AG20443 (cell line): ENCODE data around the gene COX4I2.
A peak's percentile ranks its signal among the peaks of the same experiment; 100 is the strongest.
"Not testable (repeated sequence)": the region's sequence is repeated elsewhere in the genome, so short reads cannot be mapped to it uniquely, and the experiment has no call there.

Experiments
- DNase-seq: peaks from one replicate; pipeline ENCODE4 v3.0.0; 2012; ENCODE audit warnings: low spot score, mixed read lengths

The COX4I2 gene

DNA sequence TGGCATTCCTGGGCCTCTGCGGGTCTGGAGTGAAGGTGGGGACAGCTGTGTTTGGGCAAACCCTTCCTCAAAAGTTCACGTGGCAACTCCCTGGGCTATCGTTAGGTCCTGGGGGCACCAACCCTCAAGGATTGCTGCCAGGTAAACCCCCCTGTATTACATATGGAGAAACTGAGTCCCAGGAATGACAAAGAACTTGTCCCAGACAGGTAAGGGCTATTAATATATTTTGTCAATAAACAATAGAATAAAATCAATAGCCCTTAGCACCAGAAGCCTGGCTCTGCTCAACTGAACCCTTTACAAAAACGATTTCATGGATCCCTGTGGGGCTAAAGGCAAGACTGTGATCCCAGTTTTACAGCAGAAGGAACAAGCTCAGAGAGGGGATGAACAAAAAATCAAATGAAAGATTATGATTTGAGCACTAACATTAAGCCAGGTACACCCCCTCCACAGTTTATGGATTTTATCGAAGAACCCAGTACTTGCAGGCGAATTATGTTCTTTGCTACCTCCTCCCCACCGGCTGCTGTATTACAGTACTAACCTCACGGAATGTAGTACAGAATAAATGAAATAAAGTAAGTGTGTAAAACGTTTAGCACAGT, 30.0 kb upstream of the COX4I2 start:
- peak; percentile 18 for DNase-seq

DNA sequence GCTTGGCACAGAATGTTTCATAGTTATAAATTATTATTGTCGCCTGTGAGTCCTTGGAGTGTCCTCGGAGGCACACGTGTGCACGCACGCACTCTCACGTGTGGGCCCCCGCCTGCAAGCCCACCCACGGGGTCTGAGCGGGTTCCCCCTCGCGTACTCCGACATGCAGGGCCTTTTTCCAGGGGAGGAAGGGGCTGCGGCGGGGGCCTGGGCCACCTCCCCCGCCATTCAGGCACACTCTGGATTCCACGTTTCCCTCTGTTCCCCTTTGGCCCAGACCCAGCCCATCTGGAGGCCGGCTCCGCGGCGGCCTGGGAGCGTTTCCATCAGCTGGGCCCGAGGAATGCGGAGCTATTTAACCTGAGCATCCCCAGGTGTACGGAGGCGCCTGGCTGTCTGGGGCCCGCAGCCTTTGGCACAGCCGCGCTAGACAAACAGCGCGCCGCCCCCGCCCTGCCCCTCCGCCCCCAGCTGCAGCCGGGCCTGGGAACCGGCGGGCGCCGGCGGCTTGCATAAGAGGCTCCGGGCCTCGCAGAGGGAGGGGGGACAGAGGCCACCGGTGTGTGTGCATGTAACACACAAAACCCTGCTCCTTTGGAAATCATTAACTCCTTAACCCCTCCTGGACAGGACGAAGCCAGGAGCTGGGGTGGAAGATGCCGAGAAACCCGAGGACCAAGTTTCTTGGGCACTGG, 29.3 kb upstream of the COX4I2 start:
- DNase-seq = peak; percentile 73

- DNase-seq = not testable (repeated sequence)
These were observed 25.5 kb upstream of the COX4I2 start for GRCh38 chr20:31612271-31612640.

GRCh38 chr20:31615416-31615815, 22.3 kb upstream of the COX4I2 start:
- DNase-seq = no peak

DNA sequence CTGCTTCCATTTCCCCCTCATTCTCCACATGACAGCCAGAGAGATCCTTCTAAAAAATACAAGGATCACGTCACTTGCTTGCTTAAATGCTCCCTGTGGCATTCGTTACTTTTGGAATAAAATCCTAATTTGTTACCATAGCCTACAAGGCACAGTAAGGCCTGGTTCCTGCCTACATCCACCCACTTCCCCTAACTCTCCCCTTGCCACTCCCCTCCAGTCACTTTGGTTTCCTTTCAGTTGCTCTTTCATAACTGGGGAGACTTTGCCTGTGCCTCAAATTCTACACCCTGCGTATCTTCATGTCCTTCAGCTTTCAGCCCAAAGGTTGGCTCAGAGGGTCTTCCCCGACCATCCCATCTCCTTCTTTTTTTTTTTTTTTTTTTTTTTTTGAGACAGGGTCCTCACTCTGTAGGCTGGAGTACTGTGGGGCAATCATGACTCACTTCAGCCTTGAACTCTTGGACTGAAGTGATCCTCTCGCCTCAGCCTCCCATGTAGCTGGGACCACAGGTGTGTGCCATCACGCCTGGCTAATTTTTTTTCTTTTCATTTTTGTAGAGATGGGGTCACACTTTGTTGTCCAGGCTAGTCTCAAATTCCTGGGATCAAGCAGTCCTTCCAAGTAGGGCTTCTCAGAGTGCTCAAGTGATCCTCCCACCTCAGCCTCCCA, 20.1 kb upstream of the COX4I2 start:
- no peak for DNase-seq

DNA sequence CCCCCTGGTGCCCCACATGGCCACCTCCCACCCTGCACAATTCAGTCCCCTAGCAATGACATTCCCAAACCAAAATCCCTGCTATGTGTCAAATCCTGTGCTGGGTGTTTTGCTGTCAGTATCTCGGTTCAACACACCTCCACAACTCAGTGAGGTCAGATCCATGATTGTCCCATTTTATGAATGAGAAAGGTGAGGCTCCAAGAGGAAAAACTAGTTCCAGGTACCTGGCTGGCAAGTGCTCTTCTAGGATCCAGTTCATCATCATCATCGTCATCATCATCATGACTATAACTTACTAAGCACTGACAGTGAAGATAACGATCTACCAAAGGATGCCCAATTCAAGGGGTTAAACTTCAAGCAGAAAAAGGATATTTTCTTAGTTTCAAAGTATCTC, 17.5 kb upstream of the COX4I2 start:
- DNase-seq = no peak

DNA sequence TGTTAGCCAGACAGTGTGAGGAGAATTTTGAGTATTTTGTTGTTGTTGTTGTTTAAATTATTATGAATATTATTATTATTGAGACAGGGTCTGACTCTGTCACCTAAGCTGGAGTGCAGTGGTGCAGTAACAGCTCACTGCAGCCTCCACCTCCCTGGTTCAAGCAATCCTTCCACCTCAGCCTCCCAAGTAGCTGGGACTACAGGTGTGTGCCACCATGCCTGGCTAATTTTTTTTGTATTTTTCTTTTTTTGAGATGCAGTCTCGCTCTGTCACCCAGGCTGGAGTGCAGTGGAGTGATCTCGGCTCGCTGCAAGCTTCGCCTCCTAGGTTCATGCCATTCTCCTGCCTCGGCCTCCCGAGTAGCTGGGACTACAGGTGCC, 14.6 kb upstream of the COX4I2 start:
- DNase-seq = not testable (repeated sequence)

DNA sequence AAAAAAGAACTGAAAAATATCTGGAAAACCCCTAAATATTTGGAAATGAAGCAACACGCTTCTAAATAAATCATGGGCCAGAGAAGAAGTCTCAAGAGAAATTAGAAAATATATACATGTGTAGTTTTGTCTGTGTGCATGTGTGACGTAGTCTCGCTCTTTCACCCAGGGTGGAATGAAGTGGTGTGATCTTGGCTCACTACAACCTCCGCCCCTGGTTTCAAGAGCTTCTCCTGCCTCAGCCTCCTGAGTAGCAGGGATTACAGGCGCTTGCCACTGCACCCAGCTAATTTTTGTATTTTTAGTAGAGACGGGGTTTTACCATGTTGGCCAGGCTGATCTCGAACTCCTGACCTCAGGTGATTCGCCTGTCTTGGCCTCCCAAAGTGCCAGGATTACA, 11.2 kb upstream of the COX4I2 start:
- not testable (repeated sequence) for DNase-seq

- DNase-seq = not testable (repeated sequence)
These were observed 9.7 kb upstream of the COX4I2 start for GRCh38 chr20:31628057-31628456.

DNA sequence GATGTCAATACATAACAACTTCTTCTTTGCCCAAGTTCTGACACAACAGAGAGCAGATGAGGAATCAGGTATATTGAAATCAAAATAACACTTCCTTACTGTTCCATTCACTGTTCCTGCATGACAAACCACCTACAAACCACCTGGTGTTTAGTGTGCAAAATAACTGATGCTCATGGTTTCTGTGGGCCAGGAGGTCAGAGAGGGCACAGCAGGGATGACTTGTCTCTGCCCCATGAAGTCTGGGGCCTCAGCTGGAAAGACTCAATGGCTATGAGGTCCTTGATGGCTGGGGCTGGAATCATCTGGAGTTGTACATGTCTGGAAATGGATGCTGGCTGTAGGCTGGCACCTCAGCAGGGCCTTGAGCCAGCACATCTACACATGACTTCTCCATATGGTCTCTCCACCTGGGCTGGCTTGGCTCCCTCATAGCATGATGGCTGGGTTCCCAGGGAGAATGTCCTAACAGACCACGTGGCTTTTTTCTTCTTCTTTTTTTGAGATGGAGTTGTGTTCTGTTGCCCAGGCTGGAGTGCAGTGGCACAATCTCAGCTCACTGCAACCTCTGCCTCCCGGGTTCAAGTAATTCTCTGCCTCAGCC, 7.4 kb upstream of the COX4I2 start:
- DNase-seq = no peak

- DNase-seq = no peak
These were observed 5.0 kb upstream of the COX4I2 start for GRCh38 chr20:31632548-31633338.

DNA sequence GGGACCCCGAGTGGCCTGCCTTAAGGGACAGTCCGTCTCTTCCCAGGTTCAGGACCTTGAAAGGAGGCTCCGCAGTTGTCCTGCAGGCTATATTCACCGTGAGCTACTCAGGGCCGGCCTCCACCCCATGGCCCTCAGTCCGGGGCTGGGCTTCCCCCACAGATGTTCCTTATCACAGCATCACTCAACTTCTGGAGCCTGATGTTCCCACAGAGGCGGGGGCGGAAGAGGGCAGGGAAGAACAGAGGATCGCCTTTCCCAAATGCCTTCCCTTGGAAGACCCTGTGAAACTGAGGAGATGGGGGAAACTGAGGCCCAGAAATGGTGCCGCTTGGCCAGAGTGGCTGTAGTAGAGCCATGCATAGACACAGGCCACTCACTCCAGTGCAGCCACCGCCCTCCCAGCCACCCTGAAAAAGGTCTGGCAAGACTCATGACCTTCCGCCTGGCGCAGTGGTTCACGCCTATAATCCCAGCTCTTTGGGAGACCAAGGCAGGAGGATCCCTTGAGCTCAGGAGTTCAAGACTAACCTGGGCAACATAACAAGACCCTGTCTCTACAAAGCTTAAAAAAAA, 4.3 kb upstream of the COX4I2 start:
- no peak for DNase-seq

DNA sequence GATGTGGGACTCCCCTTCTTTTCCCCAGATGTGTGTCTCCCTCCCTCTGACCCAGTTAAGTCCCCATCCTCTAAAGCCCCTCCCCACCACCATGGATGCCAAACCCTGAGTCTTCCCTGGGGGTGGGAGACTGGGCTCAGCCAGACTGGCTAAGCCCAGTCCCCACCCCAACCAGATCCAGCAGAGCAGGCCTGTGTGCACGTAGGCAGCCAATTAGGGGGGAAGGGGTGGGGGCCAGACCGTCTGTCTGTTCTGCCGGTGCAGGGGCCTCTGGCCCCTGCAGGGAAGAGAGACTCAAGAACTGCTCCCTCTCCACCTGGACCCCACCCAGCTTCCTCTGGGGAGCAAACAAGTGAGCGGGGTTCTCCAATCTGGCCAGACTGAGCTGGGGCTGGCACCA, 605 bp downstream of the COX4I2 start:
- no peak for DNase-seq

- no peak for DNase-seq
These were observed 1.1 kb downstream of the COX4I2 start for GRCh38 chr20:31638816-31639215.

GRCh38 chr20:31640259-31640658, 2.5 kb downstream of the COX4I2 start:
- no peak for DNase-seq

- DNase-seq = no peak
These were observed 3.7 kb downstream of the COX4I2 start for GRCh38 chr20:31641391-31641790.

GRCh38 chr20:31642837-31643236, 5.1 kb downstream of the COX4I2 start:
- DNase-seq = no peak

GRCh38 chr20:31643522-31643921, 5.8 kb downstream of the COX4I2 start:
- no peak for DNase-seq

GRCh38 chr20:31644701-31645100, 7.0 kb downstream of the COX4I2 start:
- DNase-seq = peak; percentile 12

GRCh38 chr20:31648104-31648503, 10.4 kb downstream of the COX4I2 start:
- DNase-seq = not testable (repeated sequence)

DNA sequence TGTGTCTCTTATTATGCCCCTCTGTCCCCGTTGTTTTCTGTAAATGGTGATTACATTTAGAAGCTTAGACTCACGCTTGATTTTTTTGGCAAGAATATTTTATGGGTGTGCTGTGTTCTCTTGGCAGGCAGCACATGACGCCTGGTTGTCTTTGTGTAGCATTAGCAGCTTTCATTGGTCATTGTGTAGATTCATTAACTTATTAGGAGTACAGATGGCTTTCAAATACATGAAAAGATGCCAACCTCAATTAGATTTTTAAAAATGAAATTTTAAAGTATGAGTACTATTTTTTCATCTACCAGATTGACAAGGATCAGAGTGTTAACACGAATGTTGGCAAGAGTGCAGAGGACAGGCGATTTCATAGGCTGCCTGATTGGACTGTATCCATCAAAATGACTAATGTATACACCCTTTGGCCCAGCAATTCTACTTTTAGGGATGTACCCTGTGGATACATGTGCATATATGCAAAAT, 15.2 kb downstream of the COX4I2 start:
- peak; percentile 51 for DNase-seq

DNA sequence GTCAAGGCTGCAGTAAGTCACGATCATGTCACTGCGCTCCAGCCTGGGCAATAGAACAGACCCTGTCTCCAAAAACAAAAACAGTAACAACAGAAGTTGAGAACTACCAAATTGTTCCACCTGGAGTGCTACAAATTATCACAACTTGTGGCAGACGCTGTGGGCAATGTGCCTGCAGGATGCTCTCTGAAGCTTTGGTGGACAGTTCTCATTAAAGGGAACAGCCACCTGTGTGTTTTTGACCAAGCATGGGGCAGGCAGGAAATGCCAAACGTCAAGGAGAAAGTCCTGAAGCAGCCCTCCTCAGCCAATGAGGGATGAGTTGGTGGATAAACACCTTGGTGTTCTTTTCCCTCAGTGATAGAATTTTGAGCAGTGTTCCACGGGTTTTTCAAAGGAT, 15.8 kb downstream of the COX4I2 start:
- no peak for DNase-seq
